HG02610 (cell line): ENCODE results near the gene ZKSCAN2.

Source experiments
- ATAC-seq: cut with Tn5 transposase; IDR thresholded peaks from one replicate; pipeline ENCODE4 v1.9.1; 2021; ENCODE audit warnings: mild to moderate bottlenecking, moderate library complexity; ENCODE audit not compliant: unreplicated experiment

The ZKSCAN2 gene

GRCh38 chr16:25257470-25257955, at the start of gene ZKSCAN2:
Gene ZKSCAN2, minus strand, starts transcription at chr16:25257845. Its CDS starts 718 bp downstream, at chr16:25257127.
- peak; percentile 85 for ATAC-seq

- ATAC-seq: no peak
Measured at GRCh38 chr16:25299792-25300590, 42.3 kb upstream of the ZKSCAN2 start.

DNA sequence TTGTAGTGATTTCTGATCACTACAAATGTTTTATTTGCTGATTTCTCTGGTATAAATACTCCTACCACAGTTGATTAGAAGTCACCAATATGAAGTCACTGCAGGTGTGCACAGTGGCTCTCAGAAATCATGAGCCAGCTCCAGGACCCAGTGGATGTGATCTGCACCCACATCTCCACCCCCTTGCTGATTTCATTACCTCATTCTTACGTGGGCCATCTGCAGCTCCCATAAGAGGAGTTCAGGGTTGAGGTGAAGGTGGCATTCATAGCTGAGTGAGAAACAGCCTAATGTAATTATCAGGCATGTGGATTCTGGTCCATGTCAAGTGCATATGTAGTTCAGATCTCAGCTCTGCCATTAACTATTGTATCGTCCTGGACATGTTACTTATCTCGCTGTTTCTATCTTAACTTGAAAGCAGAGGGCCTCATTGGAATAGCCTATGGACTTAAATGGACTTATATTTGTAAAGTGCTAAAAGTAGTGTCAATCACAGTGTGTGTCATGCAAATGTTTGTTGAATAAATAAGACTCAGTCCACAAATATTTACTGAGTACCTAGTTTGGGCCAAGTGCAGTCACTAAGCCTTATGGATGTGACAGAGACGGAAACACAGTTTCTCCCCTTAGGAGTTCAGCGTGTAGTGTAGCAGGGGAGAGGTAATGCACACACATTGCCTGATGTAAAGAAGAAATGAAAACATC, 40.7 kb upstream of the ZKSCAN2 start:
- no peak for ATAC-seq

DNA sequence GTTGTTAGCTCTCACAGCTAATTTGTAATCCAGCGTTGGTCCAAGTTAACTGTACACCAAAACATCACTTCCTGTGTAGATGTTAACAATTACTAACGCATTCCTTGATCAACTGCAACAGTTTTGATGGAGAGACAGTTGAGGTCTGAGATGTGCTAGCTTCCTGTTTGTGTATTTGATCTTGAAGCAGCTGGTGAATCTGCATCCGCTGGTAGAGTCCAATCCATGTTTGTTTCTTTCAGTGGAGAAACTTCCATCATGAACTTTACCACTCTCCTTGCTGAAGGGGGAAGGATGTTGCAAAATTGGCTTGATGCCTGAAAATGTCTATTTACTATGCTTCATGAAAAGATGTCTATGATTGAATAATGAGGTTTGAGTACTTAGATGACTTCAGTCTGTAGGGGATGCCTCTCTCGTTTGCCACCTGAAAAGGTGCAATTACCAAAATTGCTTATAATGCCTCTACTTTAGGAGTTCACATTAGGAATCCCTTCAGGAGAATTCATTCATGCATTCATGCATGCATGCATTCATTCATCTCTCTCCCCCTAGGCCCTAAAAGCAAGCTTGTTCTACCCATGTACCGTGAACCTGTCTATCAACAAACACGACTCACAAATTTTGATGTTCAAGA, 39.6 kb upstream of the ZKSCAN2 start:
- ATAC-seq: no peak

- ATAC-seq: no peak
Measured at GRCh38 chr16:25291580-25291979, 33.9 kb upstream of the ZKSCAN2 start.

DNA sequence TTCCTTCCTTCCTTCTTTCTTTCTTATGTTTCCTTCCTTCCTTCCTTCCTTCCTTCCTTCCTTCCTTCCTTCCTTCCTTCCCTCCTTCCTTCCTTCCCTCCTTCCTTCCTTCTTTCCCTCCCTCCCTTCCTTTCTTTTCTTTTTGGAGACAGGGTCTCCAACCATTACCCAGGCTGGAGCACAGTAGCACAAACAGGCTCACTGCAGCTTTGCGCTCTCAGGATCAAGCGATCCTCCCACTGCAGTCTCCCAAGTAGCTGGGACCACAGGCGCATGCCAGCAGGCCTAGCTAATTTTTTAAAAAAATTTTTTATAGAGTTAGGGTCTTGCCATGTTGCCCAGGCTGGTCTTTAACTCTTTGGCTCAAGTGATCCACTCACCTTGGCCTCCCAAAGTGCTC, 31.8 kb upstream of the ZKSCAN2 start:
- no peak for ATAC-seq

GRCh38 chr16:25279491-25279890, 21.8 kb upstream of the ZKSCAN2 start:
- no peak for ATAC-seq

- ATAC-seq: no peak
Measured at GRCh38 chr16:25271421-25271820, 13.8 kb upstream of the ZKSCAN2 start.

DNA sequence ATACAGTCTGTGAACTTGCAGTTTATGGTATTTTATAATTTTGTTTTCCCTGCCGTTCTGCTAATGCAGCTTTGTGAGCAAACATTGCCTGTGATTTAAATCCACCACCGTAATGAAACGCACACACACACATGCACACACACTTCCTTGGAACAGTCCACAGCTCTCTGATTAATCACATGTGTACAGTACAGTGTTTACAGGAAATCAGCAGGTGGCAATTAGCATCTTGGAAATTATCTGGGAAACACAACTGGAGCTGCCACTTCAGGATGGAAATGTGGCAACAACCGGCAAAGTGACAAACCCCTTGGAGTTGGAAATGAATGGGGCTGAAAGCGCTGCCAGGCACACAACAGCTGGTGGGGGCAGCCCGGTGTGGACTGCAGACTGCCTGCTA, 12.9 kb upstream of the ZKSCAN2 start:
- ATAC-seq: no peak

GRCh38 chr16:25269879-25270278, 12.2 kb upstream of the ZKSCAN2 start:
- ATAC-seq: no peak

DNA sequence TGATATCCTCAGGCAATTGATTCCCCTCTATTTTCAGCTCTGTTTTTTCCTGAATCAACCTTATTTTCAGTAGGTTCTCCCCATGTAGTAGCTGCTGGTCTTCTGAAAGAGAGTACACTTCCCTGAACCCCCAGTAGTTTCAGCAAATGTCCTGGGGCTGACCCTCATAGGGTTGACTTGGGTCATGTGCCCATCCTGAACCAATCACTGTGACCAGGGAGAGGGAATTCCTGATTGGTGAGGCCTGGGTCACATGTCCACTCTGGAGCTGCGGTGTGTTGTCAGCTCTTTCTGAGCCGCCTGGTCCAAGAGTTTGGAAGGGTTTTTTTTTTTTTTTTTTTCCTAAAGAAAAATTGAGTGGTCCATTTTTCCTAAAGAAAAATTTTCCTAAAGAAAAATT, 8.3 kb upstream of the ZKSCAN2 start:
- no peak for ATAC-seq

- no peak for ATAC-seq
Measured at GRCh38 chr16:25264597-25264996, 7.0 kb upstream of the ZKSCAN2 start.

GRCh38 chr16:25260416-25260815, 2.8 kb upstream of the ZKSCAN2 start:
- ATAC-seq: no peak

DNA sequence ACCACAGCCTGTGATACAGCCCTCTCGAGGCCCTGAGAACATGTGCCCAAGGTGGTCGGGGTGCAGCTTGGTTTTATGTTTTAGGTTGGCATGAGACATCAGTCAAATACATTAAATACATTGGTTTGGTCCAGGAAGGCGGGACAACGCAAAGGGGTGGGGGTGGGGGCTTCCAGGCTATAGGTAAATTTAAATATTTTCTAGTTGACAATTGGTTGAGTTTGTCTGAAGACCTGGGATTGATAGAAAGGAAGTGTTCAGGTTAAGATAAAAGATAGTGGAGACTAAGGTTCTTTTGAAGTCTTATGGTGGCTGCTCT, 1.2 kb upstream of the ZKSCAN2 start:
- ATAC-seq: no peak

- ATAC-seq: peak; percentile 42
Measured at GRCh38 chr16:25257956-25258860, 563 bp upstream of the ZKSCAN2 start.

- ATAC-seq: no peak
Measured at GRCh38 chr16:25256695-25257469, 763 bp downstream of the ZKSCAN2 start.

DNA sequence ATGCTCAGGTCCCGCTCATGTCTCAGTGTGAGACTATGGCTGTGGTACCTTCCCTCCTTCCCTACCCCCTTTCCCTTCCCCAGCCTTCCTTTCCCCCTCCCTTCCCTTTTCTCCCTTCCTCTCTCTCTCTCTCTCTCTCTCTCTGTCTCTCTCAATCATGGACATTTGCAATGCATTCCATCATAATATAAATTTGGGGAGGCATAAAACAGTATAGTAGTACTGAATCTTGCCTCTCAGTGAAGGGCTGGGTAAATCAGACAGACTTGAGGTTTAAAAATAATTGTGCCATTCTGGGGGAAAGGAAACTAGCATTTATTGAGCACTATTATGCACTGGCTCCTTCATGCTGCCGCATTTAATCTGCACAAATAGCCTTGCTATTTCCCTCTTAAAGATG, 4.3 kb downstream of the ZKSCAN2 start:
- ATAC-seq: no peak

GRCh38 chr16:25250467-25250866, 7.2 kb downstream of the ZKSCAN2 start:
- ATAC-seq: no peak

DNA sequence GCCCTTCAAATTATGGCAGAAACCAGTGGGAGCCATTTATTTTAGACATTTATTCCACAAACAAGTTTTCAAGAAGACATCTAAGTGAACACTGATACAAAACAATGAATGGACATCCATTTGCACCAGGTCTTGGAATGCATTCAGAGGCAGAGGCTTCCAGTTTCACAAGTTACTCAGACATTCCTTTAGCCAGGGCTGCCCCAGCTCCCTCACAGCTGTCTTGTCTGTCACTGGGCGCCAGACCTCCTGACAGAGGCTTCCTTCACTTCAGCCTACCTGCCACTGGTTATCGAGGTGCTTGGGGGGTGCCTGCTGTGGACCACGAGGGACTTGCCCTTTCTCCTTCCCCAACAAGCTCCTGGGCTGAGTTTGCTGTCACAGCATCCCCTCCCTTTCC, 21.7 kb downstream of the ZKSCAN2 start:
- ATAC-seq: no peak

GRCh38 chr16:25228372-25228771, 29.3 kb downstream of the ZKSCAN2 start:
- ATAC-seq: no peak
